Measurements from ENCODE around the gene RPN1. TPM values are rescaled to one million over a fixed set of nuclear protein-coding genes. Genes with fewer than 3 reads are reported as not detected.

The RPN1 gene
- 100 to 1,000 TPM in 1 of 2 donors, 10 to 100 TPM in 1; 51.2 to 110 TPM for polyA plus RNA-seq

GRCh38 chr3:128650096-128651050 is at the start of gene RPN1:
RPN1 (minus strand) TSS chr3:128650818; CDS start chr3:128650800, 18 bp downstream.
- peak within 1 kb of the TSS; percentile 95 to 98 for H3K27ac ChIP-seq (ENCODE audit: low read depth in 2 of 2, low read length in 1 of 2)
- 0% methylated on average over 80 to 96 of the region's 96 CpGs for WGBS, 2 donors
- no peaks in the 10 kb centered on the region for H3K27me3 ChIP-seq (ENCODE audit: control insufficient read depth in 1 of 2, insufficient read depth in 2 of 2, low read length in 2 of 2)
- no peaks in the 10 kb centered on the region for H3K36me3 ChIP-seq (ENCODE audit: control insufficient read depth in 2 of 2, insufficient read depth in 2 of 2, low read length in 1 of 2)
- peak within 1 kb of the TSS; percentile 93 to 100 for H3K4me3 ChIP-seq (ENCODE audit: low read depth in 1 of 2, low read length in 2 of 2)
- H3K9me3 ChIP-seq (ENCODE audit: control insufficient read depth in 2 of 2, insufficient read depth in 1 of 2, low read depth in 1 of 2, low read length in 1 of 2): no peaks in the 10 kb centered on the region
- no peaks in the 10 kb centered on the region for H3K4me1 ChIP-seq (ENCODE audit: control insufficient read depth in 2 of 2, insufficient read depth in 2 of 2, low read length in 1 of 2)

- no peaks in the 10 kb centered on the region for H3K4me1 ChIP-seq (ENCODE audit: control insufficient read depth in 2 of 2, insufficient read depth in 2 of 2, low read length in 1 of 2)
- WGBS, 2 donors: 2 to 4% methylated on average over 50 to 52 of the region's 53 CpGs
- no peaks in the 10 kb centered on the region for H3K36me3 ChIP-seq (ENCODE audit: control insufficient read depth in 2 of 2, insufficient read depth in 2 of 2, low read length in 1 of 2)
- H3K4me3 ChIP-seq (ENCODE audit: low read depth in 1 of 2, low read length in 2 of 2): peak overlapping the region; percentile 57 to 58
- no peaks in the 10 kb centered on the region for H3K9me3 ChIP-seq (ENCODE audit: control insufficient read depth in 2 of 2, insufficient read depth in 1 of 2, low read depth in 1 of 2, low read length in 1 of 2)
- H3K27me3 ChIP-seq (ENCODE audit: control insufficient read depth in 1 of 2, insufficient read depth in 2 of 2, low read length in 2 of 2): no peaks in the 10 kb centered on the region
- H3K27ac ChIP-seq (ENCODE audit: low read depth in 2 of 2, low read length in 1 of 2): peak overlapping the region; percentile 77 to 79
Measured at GRCh38 chr3:128698211-128699047, 47.8 kb upstream of the RPN1 start.

GRCh38 chr3:128697341-128697740 is 46.7 kb upstream of the RPN1 start:
- no peaks in the 10 kb centered on the region for H3K27me3 ChIP-seq (ENCODE audit: control insufficient read depth in 1 of 2, insufficient read depth in 2 of 2, low read length in 2 of 2)
- WGBS, 2 donors: 91% methylated on average over 8 of the region's 8 CpGs

DNA sequence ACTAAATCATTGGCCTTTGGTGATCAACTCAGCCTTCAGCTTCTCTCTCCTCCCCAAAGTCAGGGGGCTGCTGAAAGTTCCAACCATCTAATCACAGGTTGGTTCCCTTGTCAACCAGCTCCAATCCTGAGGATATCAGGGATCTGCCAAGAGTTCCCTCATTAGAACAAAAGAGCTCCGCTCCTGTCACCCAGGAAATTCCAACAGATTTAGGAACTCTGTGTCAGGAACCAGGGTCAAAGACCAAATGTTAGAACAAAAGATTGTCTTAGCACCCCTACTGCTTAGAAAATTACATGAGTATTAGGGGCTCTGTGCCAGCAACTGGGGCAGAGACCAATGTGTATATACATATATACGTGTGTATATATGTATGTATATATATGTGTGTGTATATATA is 43.1 kb upstream of the RPN1 start:
- Histone ChIP-seq H3K36me3 (ENCODE audit: control insufficient read depth in 2 of 2, insufficient read depth in 2 of 2, low read length in 1 of 2) (no peaks in the 10 kb centered on the region), H3K9me3 (ENCODE audit: control insufficient read depth in 2 of 2, insufficient read depth in 1 of 2, low read depth in 1 of 2, low read length in 1 of 2) (no peaks in the 10 kb centered on the region), H3K4me3 (ENCODE audit: low read depth in 1 of 2, low read length in 2 of 2) (no peak overlapping the region), H3K27me3 (ENCODE audit: control insufficient read depth in 1 of 2, insufficient read depth in 2 of 2, low read length in 2 of 2) (no peaks in the 10 kb centered on the region), H3K4me1 (ENCODE audit: control insufficient read depth in 2 of 2, insufficient read depth in 2 of 2, low read length in 1 of 2) (no peaks in the 10 kb centered on the region), H3K27ac (ENCODE audit: low read depth in 2 of 2, low read length in 1 of 2) (no peak overlapping the region)
- WGBS, 2 donors: 1 to 48% methylated on average over 2 of the region's 2 CpGs

More at GRCh38 chr3:128697341-128697740, 46.7 kb upstream of the RPN1 start:
- H3K27ac ChIP-seq (ENCODE audit: low read depth in 2 of 2, low read length in 1 of 2): no peak overlapping the region
- H3K36me3 ChIP-seq (ENCODE audit: control insufficient read depth in 2 of 2, insufficient read depth in 2 of 2, low read length in 1 of 2): no peaks in the 10 kb centered on the region
- H3K4me1 ChIP-seq (ENCODE audit: control insufficient read depth in 2 of 2, insufficient read depth in 2 of 2, low read length in 1 of 2): no peaks in the 10 kb centered on the region
- H3K9me3 ChIP-seq (ENCODE audit: control insufficient read depth in 2 of 2, insufficient read depth in 1 of 2, low read depth in 1 of 2, low read length in 1 of 2): no peaks in the 10 kb centered on the region
- H3K4me3 ChIP-seq (ENCODE audit: low read depth in 1 of 2, low read length in 2 of 2): no peak overlapping the region

DNA sequence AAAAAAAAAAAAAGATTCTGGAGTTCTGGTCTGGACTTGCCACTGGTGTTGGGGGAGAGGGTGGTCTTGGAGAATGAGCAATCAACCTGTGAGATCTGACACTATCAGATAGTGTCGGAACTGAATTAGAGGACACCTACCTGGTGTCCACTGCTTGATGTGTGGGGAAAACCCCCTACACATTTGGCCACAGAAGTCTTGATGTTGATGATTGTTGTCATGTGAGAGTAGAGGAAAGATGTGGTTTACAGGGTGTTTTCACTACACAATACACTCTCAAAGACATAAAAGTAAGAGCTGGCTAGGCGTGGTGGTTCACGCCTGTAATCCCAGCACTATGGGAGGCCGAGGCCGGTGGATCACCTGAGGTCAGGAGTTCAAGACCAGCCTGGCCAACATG is 38.4 kb upstream of the RPN1 start:
- Histone ChIP-seq H3K27me3 (ENCODE audit: control insufficient read depth in 1 of 2, insufficient read depth in 2 of 2, low read length in 2 of 2) (no peaks in the 10 kb centered on the region), H3K27ac (ENCODE audit: low read depth in 2 of 2, low read length in 1 of 2) (no peak overlapping the region), H3K4me3 (ENCODE audit: low read depth in 1 of 2, low read length in 2 of 2) (no peak overlapping the region), H3K36me3 (ENCODE audit: control insufficient read depth in 2 of 2, insufficient read depth in 2 of 2, low read length in 1 of 2) (no peaks in the 10 kb centered on the region), H3K9me3 (ENCODE audit: control insufficient read depth in 2 of 2, insufficient read depth in 1 of 2, low read depth in 1 of 2, low read length in 1 of 2) (no peaks in the 10 kb centered on the region), H3K4me1 (ENCODE audit: control insufficient read depth in 2 of 2, insufficient read depth in 2 of 2, low read length in 1 of 2) (no peaks in the 10 kb centered on the region)
- 88% methylated on average over 5 of the region's 5 CpGs for WGBS, 2 donors

GRCh38 chr3:128686465-128686864 is 35.8 kb upstream of the RPN1 start:
- H3K4me1 ChIP-seq (ENCODE audit: control insufficient read depth in 2 of 2, insufficient read depth in 2 of 2, low read length in 1 of 2): no peaks in the 10 kb centered on the region
- no peaks in the 10 kb centered on the region for H3K9me3 ChIP-seq (ENCODE audit: control insufficient read depth in 2 of 2, insufficient read depth in 1 of 2, low read depth in 1 of 2, low read length in 1 of 2)
- H3K27ac ChIP-seq (ENCODE audit: low read depth in 2 of 2, low read length in 1 of 2): no peak overlapping the region
- no peaks in the 10 kb centered on the region for H3K27me3 ChIP-seq (ENCODE audit: control insufficient read depth in 1 of 2, insufficient read depth in 2 of 2, low read length in 2 of 2)
- WGBS, 2 donors: 92 to 96% methylated on average over 8 of the region's 8 CpGs
- no peak overlapping the region for H3K4me3 ChIP-seq (ENCODE audit: low read depth in 1 of 2, low read length in 2 of 2)
- no peaks in the 10 kb centered on the region for H3K36me3 ChIP-seq (ENCODE audit: control insufficient read depth in 2 of 2, insufficient read depth in 2 of 2, low read length in 1 of 2)

DNA sequence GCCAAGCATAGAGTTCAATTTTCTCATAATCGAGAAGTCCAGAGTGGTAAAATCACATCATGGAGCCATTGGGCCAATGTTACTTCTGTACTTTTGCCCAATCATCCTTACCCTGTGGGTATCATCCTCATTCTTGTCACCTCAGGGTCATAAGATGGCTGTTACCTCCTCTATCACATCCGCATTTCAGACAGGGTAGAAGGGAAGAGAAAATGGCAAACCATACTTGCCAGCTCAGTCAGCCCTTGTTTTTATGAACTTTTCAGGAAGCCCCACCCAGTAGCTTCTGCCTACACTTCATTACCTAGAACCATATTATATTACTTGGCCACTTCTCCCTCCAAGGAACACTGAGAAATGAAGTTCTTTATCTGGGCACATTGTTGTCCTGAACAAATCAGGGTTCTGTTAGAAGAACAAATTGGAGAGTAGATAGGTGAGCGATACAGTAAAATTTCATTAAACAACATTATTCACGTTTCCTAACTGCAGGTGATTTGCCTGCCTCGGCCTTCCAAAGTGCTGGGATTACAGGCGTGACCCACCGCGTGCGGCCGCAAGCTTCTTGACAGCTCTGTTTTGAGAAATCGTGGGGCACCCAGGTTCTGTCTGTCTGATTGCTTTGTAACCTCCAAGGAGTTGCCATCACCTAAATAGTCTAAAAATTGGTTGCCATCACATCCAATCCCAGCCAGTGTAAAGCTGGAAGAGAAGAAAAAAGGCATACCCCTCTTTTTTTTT is 34.5 kb upstream of the RPN1 start:
- H3K4me1 ChIP-seq (ENCODE audit: control insufficient read depth in 2 of 2, insufficient read depth in 2 of 2, low read length in 1 of 2): no peaks in the 10 kb centered on the region
- H3K27ac ChIP-seq (ENCODE audit: low read depth in 2 of 2, low read length in 1 of 2): no peak overlapping the region
- H3K4me3 ChIP-seq (ENCODE audit: low read depth in 1 of 2, low read length in 2 of 2): no peak overlapping the region
- no peaks in the 10 kb centered on the region for H3K36me3 ChIP-seq (ENCODE audit: control insufficient read depth in 2 of 2, insufficient read depth in 2 of 2, low read length in 1 of 2)
- WGBS, 2 donors: 92% methylated on average over 11 of the region's 11 CpGs
- H3K27me3 ChIP-seq (ENCODE audit: control insufficient read depth in 1 of 2, insufficient read depth in 2 of 2, low read length in 2 of 2): no peaks in the 10 kb centered on the region
- H3K9me3 ChIP-seq (ENCODE audit: control insufficient read depth in 2 of 2, insufficient read depth in 1 of 2, low read depth in 1 of 2, low read length in 1 of 2): no peaks in the 10 kb centered on the region

DNA sequence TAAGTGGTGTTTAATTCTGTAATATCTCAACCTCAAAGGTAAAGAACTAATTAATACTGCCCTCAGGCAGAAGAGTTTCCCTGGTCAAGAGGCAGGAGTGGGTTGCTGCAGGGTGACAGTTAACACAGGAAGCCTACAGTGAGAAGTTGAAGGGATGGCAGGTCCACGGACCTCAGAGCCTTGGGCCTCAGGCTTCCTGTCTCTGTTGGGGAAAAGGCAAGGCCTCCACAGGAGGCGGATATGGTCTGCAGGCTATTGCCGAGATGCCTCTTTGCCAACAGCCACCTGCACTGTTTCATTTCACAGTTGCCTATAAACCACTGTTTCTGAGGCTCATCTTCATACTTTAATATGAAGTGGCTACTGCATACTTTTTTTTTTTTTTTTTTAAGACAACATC is 33.3 kb upstream of the RPN1 start:
- H3K4me1 ChIP-seq (ENCODE audit: control insufficient read depth in 2 of 2, insufficient read depth in 2 of 2, low read length in 1 of 2): no peaks in the 10 kb centered on the region
- H3K9me3 ChIP-seq (ENCODE audit: control insufficient read depth in 2 of 2, insufficient read depth in 1 of 2, low read depth in 1 of 2, low read length in 1 of 2): no peaks in the 10 kb centered on the region
- no peaks in the 10 kb centered on the region for H3K27me3 ChIP-seq (ENCODE audit: control insufficient read depth in 1 of 2, insufficient read depth in 2 of 2, low read length in 2 of 2)
- H3K36me3 ChIP-seq (ENCODE audit: control insufficient read depth in 2 of 2, insufficient read depth in 2 of 2, low read length in 1 of 2): no peaks in the 10 kb centered on the region
- no peak overlapping the region for H3K4me3 ChIP-seq (ENCODE audit: low read depth in 1 of 2, low read length in 2 of 2)
- WGBS, 2 donors: 64 to 74% methylated on average over 3 of the region's 3 CpGs
- H3K27ac ChIP-seq (ENCODE audit: low read depth in 2 of 2, low read length in 1 of 2): no peak overlapping the region

- H3K27ac ChIP-seq (ENCODE audit: low read depth in 2 of 2, low read length in 1 of 2): peak overlapping the region; percentile 97 to 99
- H3K27me3 ChIP-seq (ENCODE audit: control insufficient read depth in 1 of 2, insufficient read depth in 2 of 2, low read length in 2 of 2): no peaks in the 10 kb centered on the region
- peak overlapping the region; percentile 68 to 82 for H3K4me3 ChIP-seq (ENCODE audit: low read depth in 1 of 2, low read length in 2 of 2)
- H3K36me3 ChIP-seq (ENCODE audit: control insufficient read depth in 2 of 2, insufficient read depth in 2 of 2, low read length in 1 of 2): no peaks in the 10 kb centered on the region
- no peaks in the 10 kb centered on the region for H3K4me1 ChIP-seq (ENCODE audit: control insufficient read depth in 2 of 2, insufficient read depth in 2 of 2, low read length in 1 of 2)
- H3K9me3 ChIP-seq (ENCODE audit: control insufficient read depth in 2 of 2, insufficient read depth in 1 of 2, low read depth in 1 of 2, low read length in 1 of 2): no peaks in the 10 kb centered on the region
- WGBS, 2 donors: 37 to 39% methylated on average over 9 of the region's 9 CpGs
Measured at GRCh38 chr3:128681369-128681829, 30.8 kb upstream of the RPN1 start.

All from esophagus (tissue), 2 donors.